Right lung (tissue), 5 donors: ENCODE data around the gene TSPAN11. TPM values are rescaled to one million over a fixed set of nuclear protein-coding genes. Genes with fewer than 3 reads are reported as not detected.
"Not testable (repeated sequence)": the region's sequence is repeated elsewhere in the genome, so short reads cannot be mapped to it uniquely, and the experiment has no call there.

Experiments
- DNase-seq, 2 donors: peaks; one replicate each; pipeline ENCODE4 v3.0.0-alpha.2; 2013
- polyA plus RNA-seq, 5 donors: library from polyadenylated mRNA; unstranded; fragments of 120-200 nt; gene quantifications; one replicate each; pipeline versions ENCODE4 v1.2.1 to v1.2.3, GENCODE V29; 2013; ENCODE audit warnings: inconsistent platforms in 1 of 5, low replicate concordance in 1 of 5; ENCODE audit not compliant: insufficient read length in 5 of 5, insufficient read depth in 1 of 5

TSPAN11 gene
- polyA plus RNA-seq, 5 donors = 11.3 to 17.3 (median 12.6) TPM

DNA sequence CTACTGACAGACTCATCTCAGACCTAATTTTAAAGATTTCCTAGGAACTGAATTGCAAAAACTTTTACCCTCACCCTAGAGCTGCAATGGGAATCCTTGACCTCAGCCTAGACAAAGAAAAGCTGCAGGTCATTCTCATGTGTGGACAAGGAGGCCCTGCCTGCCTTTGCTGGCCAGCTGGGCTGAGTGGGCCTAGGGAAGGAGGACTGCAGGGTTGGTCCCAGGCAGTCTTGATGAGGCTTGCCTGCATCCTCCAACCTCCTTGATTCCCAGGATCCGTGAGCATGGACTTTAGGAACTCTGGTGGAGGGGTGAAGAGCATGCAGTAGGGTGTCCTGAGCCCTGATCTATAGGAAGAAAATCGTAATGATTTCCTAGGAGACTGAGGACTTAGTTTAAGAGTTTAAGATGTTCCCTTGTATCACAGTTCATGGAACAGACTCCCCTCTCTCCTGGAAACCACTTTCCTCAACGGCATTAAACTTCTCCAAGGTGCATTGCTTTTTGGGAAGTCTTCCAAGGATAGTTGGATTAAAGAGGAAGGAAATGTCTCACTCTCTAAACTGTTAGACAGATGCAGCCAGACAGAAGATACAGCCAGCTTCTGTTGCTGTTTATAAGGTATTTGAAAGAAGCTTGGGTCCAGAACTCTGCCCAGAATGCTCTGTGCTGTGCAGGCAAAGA is 91.7 kb downstream of the TSPAN11 start:
- DNase-seq = no peak

DNA sequence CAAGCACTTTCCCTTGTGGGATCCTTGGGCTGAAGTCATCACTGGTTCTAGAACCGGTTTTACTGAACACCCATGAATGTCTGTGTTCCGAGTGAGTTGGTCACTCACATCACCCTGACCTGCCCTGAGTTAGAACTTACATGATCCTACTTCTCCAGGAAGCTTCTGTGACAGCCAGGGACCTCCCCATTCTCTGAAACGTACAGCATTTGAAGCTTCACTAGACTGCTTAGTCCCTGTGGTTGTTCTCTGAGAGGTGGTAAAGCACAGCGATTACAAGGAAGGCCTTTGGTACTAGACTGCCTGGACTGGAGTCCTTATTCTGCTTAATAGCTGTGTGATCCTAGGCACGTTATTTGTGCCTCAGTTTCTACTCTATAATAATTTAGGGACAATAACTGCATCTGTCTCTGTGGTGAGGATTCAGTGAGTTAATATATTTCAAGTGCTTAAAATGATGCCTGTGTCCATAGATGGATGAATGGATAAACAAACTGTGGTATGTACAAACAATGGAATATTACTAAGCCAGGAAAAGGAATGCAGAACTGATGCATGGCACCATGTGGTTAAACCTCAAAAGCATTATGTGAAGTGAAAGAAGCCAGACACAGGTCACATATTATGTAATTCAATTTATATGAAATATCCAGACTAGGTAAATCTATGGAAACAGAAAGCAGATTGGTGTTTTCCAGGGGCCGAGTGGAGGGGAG is 92.4 kb downstream of the TSPAN11 start:
- DNase-seq = no peak

- no peak for DNase-seq
Measured at GRCh38 chr12:31019561-31019960, 93.0 kb downstream of the TSPAN11 start.

DNA sequence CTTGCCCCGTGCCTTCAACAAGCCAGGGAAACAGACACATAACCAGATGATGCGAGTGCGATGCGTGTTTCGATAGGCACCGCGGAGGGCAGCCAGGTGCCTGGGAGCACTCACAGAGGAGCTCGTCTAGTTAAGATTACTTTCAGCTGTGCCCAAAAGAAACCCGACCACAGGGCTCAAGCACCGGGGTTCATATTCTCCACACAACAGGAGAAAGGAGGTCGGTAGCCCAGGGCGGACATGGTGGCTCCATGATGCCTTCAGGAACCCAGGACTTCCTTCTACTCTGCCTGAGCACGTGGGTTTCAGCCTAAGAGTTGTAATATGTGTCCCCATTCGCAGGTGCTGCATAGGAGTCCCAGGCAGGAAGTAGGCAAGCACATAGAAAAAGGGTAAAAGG is 93.4 kb downstream of the TSPAN11 start:
- DNase-seq = no peak

GRCh38 chr12:31020385-31021166 is 94.0 kb downstream of the TSPAN11 start:
- DNase-seq = no peak

GRCh38 chr12:31021181-31021580 is 94.6 kb downstream of the TSPAN11 start:
- no peak for DNase-seq

- DNase-seq = no peak
Measured at GRCh38 chr12:31021809-31022494, 95.4 kb downstream of the TSPAN11 start.

DNA sequence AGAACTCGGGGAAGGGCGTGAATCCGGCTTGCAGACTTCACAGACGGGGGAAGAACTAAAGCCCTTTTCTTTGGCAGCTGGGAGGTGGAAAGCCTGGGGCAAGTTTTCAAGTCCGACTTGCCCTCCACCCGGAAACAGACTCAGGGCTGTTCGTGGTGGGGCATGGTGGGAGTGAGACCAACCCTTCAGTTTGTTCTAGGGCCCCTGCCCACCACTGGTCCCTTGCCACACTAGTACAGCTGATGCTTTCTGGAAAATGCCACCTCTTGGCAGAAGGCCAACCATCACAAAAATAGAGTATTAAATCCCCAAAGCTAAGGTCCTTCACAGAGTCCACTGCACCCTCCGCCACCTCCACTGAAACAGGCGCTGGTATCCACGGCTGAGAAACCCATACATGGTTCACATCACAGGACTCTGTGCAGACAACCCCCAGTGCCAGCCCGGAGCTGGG is 96.8 kb downstream of the TSPAN11 start:
- no peak for DNase-seq

- DNase-seq = no peak
Measured at GRCh38 chr12:31026202-31026601, 99.7 kb downstream of the TSPAN11 start.

GRCh38 chr12:31027006-31027405 is 100.5 kb downstream of the TSPAN11 start:
- DNase-seq = not testable (repeated sequence)

DNA sequence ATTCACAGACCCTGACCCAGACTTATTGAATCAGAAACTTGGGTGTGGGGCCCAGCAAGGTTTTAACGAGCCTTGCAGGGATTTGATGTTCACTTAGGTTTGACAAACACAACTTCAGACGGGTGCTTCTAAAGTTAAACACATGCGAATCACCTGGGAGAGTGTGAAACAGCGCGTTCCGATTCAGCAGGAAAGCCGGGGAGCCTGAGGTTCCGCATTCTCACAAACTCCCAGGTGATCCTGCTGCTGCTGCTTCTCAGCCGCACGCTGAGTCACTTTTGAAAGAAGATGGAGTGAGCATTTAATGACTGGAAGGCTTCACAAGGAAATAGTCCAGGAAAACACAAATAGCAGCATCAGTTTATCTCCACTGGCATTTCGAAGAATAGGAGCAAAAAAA is 102.9 kb downstream of the TSPAN11 start:
- no peak for DNase-seq

- no peak for DNase-seq
Measured at GRCh38 chr12:31029916-31030562, 103.5 kb downstream of the TSPAN11 start.

- no peak for DNase-seq
Measured at GRCh38 chr12:31031951-31032335, 105.4 kb downstream of the TSPAN11 start.

GRCh38 chr12:31033146-31033545 is 106.6 kb downstream of the TSPAN11 start:
- no peak for DNase-seq

GRCh38 chr12:31033681-31034080 is 107.1 kb downstream of the TSPAN11 start:
- DNase-seq = no peak

DNA sequence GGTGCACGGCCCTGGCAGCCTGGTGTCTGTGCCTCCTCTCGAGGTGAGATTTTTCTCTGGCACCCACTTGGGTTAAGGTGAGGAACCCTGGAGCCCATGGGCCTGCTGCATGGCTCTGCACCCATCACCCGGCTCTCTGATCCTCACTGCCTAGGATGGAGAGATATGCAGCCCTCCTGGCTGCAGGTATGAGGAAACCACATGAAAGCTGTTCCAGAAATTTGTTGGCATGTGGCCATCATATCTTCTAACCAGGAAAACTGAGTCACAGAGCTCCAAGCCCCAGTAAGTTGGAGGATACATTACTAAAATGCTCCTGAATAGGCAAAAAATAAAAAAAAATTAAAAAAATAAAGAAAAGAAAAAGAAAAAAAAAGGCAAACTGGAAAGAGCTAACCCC is 107.8 kb downstream of the TSPAN11 start:
- DNase-seq = no peak

DNA sequence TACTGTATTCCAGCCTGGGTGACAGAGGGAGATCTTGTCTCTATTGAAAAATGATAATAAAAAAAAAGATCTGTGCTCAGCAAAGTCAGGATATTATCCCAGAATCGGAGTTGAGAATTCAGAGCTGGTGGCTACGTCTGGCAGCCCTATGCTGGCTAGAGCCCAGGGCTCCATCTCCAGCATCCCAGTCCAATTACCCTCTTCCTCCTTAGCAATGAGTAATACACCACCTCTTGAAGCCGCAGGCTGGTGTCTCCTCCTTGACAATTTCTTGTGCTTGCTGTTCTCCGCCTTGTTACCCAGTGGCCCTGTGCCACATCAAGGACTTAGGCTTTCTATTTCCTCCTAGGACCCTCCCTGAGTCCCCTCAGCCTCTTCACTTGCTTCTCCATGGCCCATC is 108.7 kb downstream of the TSPAN11 start:
- DNase-seq = no peak

DNA sequence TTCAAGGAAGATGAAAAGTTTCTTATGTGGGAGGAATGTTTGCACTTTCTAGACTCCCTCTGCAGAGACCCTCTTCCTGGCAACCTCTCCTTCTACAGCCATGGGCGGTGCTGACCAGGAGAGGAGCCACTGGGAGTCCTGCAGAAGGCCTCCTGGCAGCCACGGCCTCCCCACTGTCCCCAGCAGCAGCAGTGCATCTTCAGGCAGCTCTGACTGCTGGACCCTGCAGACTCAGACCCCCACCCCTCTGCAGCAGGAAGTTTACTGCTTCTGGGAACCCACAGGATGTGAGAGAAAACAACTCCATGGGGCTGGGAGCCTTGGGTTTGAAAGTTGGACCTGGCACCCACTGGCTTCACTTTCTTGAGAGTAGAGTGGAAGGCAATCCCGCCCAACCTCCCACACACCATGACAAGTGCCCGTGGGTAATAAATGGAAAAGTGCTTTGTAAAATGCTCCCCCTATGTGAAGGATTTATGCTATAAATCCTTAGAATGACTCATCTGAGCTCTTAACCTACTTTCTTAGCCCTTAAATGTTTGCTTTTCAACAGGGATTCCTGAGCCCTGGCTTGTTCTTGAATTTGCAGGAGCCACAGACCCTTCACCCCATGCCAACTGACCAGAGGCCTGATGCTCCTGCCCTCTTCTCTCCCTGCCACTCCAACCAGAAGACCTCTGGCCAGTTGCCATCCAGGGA is 109.6 kb downstream of the TSPAN11 start:
- DNase-seq = no peak

DNA sequence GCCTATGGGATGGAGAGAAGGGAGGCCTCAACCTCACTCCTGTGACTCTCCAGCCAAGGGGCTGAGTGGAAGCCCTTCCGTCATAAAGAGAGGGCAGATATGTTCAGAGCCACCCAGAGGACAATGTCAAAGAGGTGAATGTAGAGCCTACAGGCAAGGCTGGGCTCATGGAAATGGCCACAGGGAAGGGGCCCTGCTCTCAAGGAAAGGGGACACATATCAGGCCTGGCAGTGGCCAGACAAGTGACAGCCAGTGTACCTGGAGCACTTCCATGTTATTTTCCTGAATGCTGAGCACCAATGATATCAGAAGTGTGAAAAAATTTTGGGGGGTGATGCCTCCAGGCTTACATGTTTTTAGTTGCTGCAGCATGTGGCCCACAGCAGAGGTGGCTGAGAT is 110.5 kb downstream of the TSPAN11 start:
- DNase-seq = no peak

DNA sequence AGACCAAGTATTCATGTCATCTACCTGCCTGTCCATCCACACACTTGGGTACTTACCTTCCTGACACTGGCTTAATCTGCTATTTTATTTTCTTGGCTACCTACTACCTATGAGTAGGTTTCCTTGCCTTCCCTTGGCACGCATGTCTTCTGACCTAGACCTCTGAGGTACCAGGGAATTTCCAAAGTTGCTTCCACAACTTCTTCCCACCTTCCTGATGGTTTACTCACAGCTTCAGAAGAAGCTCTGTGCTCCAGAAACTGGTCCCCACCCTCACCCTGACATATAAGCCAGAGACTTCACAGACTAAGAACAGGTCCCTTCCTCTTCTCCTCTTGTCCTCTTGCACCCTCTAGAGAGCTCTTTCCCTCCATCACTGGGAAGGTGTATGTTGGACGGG is 111.4 kb downstream of the TSPAN11 start:
- DNase-seq = no peak

GRCh38 chr12:31041033-31041564 is 114.6 kb downstream of the TSPAN11 start:
- no peak for DNase-seq
